Retina (tissue), 1 donor: ENCODE measurements around the gene ZNF618.
"Not testable (repeated sequence)": the region's sequence is repeated elsewhere in the genome, so short reads cannot be mapped to it uniquely, and the experiment has no call there.

Experiments
- DNase-seq: peaks from one replicate; pipeline ENCODE4 v3.0.0-alpha.2; 2016

The ZNF618 gene

DNA sequence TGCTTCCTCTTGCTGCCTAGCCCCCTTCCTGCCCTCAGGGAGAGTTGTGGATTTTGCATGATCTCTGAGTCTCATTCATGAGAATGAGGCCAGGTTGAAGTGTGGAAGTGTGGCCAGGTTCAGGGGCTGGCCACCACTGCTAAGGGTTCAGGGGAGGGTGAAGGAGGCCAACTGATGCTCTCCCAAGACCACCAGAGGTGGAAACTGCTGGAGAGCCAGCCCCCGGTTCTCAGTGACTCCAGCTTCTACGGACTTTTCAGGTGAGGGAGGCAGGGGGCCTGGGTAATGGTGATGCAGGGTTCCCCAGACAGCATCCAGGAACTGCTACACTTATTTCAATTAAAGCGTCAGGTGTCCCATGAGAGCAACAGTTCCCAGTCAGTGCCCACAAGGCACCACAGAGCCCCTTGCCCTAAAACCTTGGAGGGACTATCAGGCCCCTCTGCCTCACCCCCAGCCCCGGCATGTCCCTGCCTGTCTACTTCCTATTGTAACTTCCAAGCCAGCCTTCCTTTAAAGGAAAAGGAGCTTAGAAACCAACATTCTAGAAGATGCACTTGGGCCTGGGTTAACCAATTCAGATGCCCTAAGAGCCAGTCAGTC is 151.9 kb downstream of the ZNF618 start:
- DNase-seq: no peak

DNA sequence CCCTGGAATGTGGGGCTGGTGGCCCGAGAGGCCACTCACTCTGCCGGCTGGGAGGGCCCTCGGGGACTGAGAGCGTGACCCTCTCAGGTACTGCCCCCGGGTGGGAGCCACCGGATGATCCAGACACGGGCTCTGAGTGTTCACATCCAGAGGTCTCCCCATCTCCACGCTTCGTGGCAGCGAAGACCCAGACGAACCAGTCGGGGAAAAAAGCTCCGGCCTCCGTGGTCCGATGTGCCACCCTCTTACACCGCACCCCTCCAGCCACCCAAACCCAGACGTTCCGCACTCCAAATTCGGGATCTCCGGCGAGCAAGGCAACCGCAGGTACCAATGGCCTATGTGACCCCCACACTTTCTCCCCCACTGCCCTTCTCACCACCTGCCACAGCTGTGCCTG is 152.5 kb downstream of the ZNF618 start:
- DNase-seq: no peak

DNA sequence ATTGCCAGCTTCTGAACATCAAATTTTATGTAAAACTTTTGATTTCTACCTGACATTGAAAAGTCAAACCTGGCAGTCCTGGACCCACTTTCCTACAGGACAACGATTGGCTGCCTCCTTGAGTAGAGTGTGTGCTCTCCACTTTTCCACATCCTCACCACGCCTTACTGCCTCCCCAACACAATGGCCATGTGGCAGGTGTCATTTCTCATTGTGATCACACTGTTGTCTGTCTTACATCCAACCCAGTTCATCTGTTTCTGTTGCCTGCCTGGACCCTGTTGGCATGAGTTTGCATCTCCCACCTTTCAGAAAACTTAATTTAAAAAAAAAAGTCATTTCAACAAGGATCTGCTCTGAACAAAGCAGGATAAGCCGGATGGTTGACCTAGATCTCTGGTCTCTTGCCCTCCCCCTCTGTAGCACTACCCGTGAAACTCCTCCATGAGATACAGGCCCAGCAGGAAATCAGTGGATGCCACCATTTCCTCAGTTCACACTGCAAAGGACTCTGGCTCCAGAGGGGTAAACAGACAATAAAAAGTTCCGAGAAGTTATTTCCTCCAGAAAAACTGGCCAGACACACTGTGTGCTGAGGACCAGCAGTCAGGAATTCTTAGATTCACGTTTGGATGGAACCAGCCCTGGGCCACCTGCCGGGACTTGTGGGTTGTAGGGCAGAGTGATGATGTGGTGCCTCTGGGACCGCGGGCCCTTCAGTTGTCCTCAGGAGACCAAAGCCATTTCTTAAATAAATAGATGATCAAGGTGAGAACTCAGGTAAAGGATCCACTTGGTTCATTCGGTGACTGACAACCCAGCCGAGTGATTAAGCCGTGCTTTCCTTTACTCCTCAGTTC is 153.4 kb downstream of the ZNF618 start:
- DNase-seq: no peak

DNA sequence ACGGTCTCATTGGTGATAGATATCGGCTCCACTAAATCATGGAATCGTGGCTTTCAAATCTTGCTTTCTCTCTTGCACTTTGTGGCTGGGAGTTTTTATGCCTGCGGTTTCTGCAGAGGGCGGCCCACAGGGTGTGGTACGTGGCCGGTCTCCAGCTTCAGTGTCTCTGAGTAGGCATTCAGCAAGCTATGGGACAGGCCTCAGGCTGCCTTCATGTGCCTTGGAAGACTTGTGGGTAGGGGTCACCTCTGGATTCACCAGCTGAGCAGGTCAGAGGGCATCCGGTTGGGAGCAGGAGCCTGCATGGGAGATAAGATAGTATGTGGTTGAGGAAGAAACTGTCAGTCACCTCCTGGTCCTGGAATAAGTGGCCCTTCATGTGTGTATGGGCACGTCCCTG is 154.3 kb downstream of the ZNF618 start:
- no peak for DNase-seq

DNA sequence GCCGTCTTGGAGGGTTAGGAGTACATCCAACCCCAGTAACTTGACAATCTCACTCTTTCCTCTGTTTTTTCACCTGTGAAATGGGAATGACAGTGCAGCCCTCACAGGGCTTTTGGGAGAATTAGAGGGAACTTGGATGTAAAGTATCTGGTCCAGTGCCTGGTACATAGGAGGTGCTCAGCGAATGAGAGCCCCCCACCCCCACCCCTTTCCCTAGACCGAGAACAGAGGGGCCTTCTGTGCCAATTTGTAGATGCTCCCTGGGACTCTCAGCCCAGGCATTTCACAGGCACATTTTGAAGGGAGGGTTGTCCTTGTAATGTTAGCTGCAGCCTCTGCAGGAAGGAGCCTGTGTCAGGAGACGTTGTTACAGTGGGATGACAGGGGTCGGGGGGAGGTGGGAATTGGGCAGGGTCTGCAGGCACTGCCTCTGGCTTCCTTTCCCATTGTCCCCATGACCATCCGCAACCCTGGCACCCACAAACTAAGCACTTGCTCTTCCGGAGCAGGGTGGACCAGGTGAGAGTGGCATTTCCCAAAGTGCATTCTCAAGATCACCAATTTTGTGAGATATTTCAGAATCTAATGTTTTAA is 155.0 kb downstream of the ZNF618 start:
- DNase-seq: no peak

DNA sequence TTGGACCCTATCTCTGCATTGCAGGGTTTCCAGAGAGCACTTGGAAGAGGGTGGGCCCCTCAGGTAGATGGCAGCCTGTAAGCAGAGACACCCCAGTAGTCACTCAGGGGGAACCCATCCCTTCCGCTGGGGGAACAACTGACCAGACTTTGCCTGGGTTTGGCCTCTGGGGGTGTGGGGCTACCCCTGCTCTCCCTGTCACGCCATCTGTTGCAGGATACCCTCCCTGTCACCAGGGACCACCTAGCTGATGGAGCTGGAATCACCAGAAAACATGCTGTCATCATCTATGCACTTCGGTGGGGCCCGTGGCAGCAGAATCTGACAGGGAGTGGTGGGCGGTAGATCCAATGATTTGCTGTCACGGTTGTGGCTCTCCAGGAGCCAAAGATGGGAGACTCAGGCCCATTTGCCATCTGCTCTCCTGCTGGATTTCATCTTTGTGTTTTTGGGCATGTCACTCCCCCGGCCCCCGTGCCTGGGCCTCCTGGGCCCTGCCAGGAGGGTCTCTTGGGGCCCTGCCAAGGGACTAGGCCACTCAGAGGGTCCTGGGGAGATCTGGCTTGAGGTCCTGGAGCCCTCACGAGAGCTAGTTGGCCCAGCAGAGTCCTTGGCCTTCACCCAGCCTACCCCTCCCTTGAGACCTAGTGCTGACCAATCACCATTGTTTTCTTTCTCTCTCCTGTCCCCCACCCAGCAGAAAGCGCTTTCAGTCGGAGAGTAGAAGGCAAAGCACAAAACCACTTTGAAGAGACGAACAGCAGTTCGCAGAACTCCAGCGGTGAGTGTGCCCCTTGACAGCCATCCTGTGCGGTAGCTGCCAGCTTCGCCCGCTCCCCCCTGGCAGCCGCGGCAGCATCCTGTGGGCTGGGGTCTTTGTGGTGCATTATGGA is 156.1 kb downstream of the ZNF618 start:
- no peak for DNase-seq

DNA sequence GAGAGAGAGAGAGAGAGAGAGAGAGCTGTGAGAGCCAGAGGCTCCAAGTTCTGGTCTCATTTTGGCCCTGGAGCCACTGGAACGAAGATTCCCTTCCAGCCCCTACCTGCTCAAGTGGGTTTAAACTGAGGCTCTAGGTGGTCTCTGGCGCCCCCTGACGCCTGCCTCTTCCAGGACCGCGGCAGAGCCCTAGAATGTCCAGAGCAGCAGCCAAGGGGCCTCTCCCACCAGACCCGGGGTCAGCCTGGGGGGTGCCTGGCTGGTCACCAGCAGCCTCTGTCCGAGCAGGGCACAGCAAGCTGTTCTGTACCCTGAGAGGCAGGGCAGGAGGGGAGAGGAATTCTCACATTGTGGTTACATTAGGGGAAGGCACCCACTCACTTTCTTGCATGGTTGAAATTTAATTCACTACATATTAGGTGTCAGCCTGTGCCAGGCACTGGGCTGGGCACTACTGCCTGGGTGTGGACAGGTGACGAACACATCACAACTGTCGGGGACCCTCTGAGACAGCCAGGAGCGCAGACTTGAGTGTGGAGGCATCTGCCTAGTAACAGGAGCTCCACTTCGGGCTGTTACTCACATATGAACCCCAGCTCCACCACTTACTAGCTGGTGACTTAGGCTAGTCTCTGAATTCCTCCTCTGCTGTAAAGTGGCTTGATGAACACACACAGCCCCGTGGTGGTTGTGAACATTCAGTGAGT is 157.4 kb downstream of the ZNF618 start:
- peak; percentile 50 for DNase-seq

DNA sequence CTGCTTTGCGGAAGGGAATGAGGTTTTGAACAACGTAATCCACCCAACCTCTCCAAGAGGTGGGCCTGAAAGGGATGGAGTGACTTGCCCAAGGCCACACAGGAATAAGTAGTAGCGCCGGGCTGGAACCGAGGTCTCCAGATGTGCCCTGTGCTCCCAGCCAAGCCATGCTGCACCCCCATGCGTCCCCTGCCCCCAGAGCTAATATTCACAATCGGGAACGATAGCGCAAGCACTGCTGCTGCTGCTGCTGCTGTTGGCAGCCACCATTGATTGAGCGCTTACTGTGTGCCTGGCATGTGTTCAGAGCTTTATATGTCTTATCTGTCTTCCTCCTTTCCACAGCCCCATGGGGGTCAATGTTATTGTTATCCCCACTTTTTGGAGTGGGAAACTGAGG is 158.1 kb downstream of the ZNF618 start:
- no peak for DNase-seq

DNA sequence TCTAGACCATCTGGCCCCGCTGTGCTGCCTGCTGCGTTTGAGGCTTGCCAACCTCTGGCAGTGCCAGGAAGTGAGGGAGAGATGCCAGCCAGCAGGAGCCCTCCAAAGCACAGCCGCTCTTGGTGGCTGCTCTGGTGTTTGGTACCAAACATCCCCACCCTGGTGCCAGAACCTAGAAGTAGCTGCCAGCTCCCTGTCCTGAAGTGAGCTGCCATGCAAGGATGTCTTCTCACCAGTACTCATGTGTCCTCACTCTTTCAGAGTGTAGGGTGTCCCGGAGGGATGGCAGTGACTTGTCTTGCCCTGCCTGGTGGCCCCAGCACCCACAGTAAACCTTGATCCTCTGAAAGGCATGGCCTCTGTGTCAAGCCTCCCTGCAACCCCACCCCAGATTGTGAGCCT is 158.6 kb downstream of the ZNF618 start:
- DNase-seq: no peak

DNA sequence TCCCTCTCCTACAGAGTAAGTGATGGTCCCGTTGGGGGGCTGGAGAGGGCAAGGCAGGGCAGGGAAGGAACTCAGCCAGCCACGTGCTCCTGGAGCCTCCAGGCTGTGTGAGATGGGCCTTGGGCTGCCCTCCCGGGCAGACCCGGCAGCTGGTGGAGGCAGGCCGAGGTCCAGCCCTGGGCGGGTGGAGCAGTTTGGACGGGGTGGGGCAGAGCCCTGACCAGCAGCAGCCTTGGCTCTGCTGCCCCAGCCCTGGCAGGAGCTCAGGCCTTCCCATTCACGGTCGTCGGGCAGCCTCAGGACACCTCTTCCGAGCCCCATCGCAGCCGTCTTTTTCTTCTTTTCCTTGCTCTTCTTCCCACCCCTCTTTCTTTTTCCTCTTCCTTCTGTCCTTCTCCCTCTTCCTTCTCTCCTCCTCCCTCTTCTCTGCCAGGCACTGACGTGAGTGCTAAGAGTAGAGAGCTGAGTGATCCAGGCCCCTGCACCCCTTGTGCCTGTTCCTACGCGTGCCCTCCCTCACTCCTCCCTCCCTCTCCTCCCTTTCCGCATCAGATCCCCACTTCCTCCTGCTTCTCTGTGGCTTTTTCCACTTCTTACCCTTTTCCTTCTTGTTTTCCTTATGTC is 159.2 kb downstream of the ZNF618 start:
- DNase-seq: no peak

DNA sequence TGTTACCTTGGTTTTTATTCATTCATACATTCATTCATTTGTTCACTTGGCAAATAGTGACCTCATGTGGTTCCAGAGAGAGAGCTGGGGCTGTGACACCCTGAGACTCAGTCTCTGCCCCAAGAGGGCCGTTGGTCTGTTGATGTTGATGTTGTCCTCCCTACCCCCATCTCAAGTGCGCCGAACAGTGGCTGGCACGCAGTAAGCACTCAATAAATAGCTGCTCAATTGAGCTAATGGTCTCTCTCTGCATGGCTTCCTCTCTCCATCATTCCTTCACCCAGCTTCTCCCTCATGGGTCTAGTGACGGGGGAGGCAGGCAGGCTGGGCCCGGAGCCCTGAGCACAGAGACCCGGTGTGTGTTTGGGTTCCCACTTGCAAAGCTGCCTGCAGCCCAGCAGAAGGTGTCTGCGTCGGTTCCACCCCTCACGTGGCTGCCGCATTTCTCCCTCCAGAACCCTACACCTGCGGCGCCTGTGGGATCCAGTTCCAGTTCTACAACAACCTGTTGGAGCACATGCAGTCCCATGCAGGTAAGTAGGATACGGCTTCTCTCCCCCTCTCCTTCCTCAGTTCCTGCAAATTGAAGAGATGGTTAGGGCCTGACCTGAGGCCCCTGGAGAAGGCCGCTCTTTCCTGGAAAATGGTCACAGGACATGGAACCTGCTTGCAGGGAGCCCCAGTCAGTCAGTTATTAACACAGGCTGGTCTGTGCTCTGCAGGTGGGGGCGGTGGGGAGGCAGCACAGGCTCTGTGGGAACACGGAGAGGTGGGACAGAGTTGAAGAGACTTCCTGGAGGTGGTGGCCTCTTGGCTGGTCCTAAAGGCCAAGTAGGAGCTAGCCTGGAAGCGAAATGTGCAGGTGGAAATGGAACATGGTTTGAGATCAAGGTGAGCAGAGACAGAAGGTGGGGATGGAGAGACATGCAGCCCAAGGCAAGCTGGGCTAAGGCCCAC is 160.0 kb downstream of the ZNF618 start:
- DNase-seq: no peak

DNA sequence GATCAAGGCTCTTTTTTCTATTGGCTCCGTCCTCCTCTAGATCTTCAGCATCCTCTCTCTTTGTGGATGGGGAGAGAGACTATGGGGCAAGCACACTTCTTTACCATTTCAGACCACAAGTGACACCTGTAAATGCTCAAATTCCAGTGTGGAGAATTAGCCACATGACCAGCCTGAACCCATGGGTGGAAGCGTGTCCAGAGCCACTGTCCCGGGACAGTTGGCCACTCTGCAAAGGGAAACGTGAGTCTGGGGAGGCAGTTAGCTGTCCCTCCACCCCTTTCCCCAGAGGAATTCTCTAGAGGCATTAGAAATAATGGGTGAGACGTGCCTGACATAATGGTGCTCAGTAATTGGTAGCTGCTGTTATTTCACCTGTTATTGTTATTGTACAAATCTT is 161.1 kb downstream of the ZNF618 start:
- no peak for DNase-seq

DNA sequence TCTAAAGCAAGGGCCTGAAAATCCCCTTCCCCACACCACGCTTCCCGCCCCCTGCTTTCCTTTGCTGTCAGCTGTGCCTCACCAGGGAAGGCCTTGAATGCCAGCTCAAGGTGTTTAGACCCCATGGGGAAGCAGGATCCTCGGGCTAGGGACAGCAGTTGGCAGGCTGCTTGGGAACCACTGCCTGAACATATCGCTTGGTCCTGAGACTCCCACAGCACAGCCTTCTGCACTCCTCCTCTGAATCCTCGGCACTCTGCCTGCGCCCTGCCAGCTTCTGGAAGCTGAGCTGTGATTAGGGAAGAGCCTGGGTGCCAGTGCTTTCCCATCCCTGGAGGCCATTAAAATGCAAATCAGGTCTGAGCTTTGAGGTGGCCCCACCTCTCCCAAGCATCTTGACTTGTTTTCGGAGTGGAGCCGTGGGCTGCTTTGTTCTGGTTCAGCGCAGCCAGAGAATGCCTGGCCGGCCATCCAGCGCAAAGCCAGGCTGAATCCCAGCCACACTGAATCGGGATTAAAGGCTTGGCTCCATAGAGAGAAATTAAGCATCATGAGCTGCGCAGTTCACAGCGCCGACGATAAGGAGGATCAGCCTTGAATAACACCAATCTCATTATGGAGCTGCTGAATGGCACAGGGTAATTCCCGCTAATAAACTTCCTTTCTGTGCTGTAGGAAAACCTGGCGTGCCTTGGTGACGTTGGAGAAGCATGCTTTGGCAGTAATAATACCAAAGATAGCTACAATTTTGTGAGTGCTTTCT is 162.0 kb downstream of the ZNF618 start:
- peak; percentile 62 for DNase-seq

DNA sequence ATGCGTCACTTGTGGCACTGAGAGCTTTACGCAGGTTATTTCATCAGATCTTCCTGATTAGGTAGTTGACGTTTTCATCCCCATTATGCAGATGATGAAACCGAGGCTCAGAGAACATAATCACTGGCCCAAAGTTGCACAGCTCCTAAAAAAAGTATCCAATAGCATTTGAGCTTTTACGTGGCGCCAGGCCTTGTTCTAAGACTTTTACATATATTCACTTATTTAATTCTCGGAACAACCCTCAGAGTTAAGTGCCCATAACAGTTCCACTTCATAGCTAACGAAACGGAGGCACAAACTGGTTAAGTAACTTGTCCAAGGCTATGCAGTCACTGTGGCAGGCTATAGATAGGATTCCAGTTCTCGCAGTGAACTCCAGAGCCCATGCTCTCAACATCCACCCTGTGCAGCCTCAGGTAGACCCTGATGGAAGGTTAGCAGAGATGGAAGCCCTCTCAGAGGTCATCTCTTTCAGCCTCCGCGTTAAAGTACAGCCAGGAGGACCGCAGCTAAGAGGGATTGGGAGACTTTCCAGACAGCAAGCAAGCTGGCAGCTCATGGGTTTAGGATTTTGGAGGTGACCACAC is 162.7 kb downstream of the ZNF618 start:
- no peak for DNase-seq

DNA sequence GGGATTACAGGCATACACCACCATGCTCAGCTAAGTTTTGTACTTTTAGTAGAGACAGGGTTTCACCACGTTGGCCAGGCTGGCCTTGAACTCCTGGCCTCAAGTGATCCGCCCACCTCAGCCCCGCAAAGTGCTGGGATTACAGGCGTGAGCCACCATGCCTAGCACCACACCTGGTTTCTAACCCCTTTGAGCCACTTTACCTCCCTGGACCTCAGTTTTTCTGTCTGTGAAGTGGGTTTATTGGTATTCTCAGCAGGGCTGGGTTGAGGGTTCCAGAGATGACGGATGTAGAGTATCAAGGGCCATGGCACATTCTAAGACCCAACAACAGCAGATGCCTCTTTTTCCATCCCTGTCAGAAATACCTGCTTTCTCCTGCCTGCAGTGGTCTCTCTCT is 163.4 kb downstream of the ZNF618 start:
- DNase-seq: no peak

DNA sequence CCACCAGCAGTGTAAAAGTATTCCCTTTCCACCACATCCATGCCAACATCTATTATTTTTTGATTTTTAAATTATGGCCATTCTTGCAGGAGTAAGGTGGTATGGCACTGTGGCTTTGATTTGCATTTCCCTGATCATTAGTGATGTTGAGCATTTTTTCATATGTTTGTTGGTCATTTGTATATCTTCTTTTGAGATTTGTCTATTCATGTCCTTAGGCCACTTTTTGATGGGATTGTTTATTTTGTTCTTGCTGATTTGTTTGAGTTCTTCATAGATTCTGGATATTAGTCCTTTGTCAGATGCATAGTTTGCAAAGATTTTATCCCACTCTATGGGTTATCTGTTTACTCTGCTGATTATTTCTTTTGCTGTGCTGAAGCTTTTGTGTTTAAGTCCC is 167.6 kb downstream of the ZNF618 start:
- DNase-seq: not testable (repeated sequence)

DNA sequence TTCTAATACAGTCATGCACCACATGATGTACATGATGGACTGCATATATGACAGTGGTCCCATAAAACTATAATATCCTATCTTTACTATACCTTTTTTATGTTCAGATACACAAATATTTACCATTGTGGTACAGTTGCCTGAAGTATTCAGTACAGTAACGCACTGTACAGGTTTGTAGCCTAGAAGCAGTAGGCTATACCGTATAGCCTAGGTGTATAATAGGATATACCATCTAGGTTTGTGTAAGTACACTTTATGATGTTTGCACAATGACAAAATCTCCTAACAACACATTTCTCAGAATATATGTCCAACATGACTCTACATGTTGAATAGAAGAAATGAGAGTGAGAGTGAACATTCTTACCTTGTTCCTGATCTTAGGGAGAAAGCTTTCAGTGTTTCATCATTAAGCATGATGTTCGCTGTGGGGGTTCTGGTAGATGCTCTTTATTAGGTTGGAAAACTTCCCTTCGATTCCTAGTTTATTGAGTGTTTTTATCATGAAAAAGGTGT is 170.2 kb downstream of the ZNF618 start:
- DNase-seq: no peak

DNA sequence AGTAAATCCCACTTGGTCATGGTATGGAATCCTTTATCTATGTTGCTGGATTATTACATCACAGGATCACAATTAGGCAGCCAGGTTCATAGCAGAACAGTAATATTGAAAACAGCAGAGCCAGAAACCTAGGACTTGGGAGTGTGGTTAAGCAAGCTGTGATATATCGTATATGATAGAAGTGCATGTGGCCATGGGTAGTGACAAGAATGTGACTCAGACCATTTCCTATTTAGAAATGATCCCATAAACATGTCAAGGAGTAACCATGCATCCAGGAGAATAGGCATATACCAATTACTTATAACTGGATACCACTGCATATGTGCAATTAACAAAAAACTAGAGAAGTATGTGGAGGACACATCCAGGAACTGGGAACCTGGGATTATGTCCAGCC is 170.8 kb downstream of the ZNF618 start:
- no peak for DNase-seq

DNA sequence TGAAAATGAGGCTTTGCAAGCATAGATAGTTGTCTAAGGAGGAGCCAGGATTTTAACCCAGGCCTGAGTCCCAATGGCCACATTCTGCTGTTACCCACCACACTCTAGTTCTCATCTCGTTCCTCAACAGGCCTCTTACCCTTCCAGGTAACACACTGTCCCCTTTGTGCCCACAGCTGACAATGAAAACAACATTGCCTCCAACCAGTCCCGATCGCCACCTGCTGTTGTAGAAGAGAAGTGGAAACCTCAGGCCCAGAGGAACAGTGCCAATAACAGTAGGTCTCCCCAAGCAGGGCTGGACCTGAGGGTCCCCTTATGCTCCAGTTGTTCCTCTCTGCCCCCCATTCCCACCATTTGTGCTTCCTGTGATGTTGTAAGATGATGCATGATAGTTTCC is 171.6 kb downstream of the ZNF618 start:
- no peak for DNase-seq
